GM12865 (cell line): Measurements from ENCODE around the gene CMTM5.

Experiments used
- DNase-seq: peaks from one replicate; pipeline ENCODE4 v3.0.0; 2010; ENCODE audit warnings: low read depth
- H3K4me3 ChIP-seq: 2 replicates; pipeline ENCODE4 v1.5.1; 2011; ENCODE audit warnings: mild to moderate bottlenecking, low read depth, low read length, control low read depth
- TF ChIP-seq, protein P1 (sequence below): IDR thresholded peaks from 2 replicates; pipeline ENCODE4 v1.5.1; 2011; ENCODE audit warnings: low read length, control low read depth, low read depth, inconsistent platforms; ENCODE audit not compliant: insufficient read depth; ENCODE audit errors: missing control alignments

The CMTM5 gene

DNA sequence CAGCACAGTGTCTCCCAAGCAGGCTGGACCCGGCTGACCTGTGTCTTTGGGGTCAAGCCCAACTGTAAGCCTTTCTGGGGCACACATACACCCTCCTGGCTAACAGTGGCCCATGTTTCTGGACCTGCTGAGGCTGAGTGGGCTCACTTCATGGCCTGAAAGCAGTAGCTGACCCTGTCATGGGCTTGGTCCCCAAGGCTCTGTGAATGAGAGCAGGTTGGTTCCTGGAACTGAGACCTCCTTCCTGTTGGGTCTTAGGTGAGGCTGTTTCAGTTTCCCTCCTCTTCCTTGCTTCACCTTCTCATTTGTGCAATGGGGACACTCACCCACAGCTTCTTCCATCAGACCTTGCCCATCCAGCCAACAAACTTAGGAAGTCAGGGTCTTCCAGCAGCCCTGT is 5.0 kb upstream of the CMTM5 start:
- TF ChIP-seq, protein P1, sequence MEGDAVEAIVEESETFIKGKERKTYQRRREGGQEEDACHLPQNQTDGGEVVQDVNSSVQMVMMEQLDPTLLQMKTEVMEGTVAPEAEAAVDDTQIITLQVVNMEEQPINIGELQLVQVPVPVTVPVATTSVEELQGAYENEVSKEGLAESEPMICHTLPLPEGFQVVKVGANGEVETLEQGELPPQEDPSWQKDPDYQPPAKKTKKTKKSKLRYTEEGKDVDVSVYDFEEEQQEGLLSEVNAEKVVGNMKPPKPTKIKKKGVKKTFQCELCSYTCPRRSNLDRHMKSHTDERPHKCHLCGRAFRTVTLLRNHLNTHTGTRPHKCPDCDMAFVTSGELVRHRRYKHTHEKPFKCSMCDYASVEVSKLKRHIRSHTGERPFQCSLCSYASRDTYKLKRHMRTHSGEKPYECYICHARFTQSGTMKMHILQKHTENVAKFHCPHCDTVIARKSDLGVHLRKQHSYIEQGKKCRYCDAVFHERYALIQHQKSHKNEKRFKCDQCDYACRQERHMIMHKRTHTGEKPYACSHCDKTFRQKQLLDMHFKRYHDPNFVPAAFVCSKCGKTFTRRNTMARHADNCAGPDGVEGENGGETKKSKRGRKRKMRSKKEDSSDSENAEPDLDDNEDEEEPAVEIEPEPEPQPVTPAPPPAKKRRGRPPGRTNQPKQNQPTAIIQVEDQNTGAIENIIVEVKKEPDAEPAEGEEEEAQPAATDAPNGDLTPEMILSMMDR, result no peak
- DNase-seq, result no peak
- H3K4me3 ChIP-seq, result no peak overlapping the region

DNA sequence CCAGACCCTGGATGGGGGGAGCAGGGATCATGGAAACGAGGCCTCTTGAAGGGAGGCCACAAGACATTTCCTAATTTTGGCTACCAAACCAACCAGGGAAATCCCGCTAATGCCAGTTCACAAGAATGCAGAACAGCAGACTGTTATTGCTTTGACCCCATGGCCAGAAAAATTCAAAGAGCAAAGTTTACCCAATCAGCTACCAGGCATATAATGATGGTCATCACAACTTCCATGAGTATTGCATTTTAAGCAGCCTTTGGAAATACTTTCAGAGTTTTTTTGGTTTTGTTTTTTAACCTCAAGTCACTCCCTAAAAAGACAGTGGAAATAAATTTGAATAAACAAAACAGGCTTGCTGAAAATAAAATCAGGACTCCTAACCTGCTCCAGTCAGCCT is 4.3 kb upstream of the CMTM5 start, which contains the start of gene IL25:
Gene IL25 (plus strand): TSS at position 301 of the 400 bp plus-strand sequence.
- TF ChIP-seq, protein P1, result no peak
- no peak for DNase-seq
- H3K4me3 ChIP-seq, result no peak within 1 kb of the TSS

DNA sequence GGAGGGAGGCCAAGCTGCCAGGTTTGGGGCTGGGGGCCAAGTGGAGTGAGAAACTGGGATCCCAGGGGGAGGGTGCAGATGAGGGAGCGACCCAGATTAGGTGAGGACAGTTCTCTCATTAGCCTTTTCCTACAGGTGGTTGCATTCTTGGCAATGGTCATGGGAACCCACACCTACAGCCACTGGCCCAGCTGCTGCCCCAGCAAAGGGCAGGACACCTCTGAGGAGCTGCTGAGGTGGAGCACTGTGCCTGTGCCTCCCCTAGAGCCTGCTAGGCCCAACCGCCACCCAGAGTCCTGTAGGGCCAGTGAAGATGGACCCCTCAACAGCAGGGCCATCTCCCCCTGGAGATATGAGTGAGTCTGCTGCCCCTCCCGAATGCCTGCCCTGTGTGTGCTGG is 3.8 kb upstream of the CMTM5 start:
- DNase-seq, result no peak
- TF ChIP-seq, protein P1, result no peak
- H3K4me3 ChIP-seq, result no peak overlapping the region

DNA sequence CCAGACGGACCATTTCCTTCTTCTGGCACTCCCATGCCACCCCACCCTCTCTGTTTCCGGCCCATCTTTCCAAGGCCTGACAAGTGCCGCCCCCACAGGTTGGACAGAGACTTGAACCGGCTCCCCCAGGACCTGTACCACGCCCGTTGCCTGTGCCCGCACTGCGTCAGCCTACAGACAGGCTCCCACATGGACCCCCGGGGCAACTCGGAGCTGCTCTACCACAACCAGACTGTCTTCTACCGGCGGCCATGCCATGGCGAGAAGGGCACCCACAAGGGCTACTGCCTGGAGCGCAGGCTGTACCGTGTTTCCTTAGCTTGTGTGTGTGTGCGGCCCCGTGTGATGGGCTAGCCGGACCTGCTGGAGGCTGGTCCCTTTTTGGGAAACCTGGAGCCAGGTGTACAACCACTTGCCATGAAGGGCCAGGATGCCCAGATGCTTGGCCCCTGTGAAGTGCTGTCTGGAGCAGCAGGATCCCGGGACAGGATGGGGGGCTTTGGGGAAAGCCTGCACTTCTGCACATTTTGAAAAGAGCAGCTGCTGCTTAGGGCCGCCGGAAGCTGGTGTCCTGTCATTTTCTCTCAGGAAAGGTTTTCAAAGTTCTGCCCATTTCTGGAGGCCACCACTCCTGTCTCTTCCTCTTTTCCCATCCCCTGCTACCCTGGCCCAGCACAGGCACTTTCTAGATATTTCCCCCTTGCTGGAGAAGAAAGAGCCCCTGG is 1.2 kb upstream of the CMTM5 start:
- DNase-seq, result no peak
- TF ChIP-seq, protein P1, result no peak
- H3K4me3 ChIP-seq, result no peak overlapping the region

DNA sequence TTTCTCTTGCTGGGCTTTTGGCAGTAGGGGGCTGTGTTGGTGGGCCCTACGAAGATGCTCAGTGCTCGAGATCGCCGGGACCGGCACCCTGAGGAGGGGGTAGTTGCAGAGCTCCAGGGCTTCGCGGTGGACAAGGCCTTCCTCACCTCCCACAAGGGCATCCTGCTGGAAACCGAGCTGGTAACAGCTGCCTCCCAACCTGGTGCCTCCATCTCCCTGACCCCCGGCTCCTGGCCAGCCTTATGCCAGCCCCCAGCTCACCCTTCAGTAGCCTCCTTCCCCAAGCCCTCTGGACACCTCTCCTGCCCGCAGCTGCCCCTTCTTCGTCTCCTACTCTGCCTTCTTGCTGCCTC is 328 bp downstream of the CMTM5 start:
- TF ChIP-seq, protein P1, result no peak
- no peak overlapping the region for H3K4me3 ChIP-seq
- no peak for DNase-seq

DNA sequence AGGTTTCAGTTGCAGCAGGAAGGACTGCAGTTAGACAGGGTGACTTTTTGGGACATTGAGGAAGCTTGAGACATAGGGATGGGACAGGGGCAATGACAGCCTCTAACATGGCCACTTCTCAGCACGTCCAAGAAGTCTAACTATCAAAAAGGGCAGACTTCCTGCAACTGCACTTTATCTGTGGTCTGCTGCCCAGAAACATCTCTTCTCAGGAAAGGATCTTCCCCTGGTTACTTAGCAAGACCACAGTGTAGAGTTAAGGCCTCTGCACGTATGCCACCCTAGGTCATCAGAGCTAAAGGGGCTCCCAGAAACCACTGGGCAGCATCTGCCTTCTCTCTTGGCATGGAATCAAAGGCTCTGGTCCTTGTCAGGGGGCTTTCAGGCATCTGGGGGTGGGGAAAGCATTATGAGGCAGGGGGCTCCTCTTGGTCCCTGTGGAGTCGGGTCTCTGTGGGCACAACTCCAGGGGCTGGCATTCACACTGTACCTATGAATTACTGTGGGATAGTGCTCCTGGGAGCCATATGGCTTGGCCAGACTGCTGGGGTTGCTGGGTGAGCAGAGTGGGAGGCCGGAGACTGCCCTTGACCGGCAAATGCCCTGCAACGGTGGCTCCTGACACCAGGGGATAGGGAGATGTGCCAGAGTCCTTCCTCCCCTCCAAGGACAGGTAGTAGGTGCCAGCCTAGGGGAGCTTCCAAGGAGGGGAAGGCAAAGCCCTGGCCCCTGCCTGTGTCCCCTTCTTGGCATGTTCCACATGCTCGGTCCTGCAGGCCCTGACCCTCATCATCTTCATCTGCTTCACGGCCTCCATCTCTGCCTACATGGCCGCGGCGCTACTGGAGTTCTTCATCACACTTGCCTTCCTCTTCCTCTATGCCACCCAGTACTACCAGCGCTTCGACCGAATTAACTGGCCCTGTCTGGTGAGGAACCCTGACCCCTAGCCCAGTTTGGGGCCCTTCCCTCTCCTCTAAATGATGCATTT is 1.0 kb downstream of the CMTM5 start:
- TF ChIP-seq, protein P1, result no peak

More for the DNA sequence above, 1.0 kb downstream of the CMTM5 start:
- DNase-seq, result no peak
- no peak overlapping the region for H3K4me3 ChIP-seq
